ENCODE measurements around the gene MPIG6B. TPM values are rescaled to one million over a fixed set of nuclear protein-coding genes. Genes with fewer than 3 reads are reported as not detected.

MPIG6B gene
- total RNA-seq, 1 donor from 2014 or later, result not detected

DNA sequence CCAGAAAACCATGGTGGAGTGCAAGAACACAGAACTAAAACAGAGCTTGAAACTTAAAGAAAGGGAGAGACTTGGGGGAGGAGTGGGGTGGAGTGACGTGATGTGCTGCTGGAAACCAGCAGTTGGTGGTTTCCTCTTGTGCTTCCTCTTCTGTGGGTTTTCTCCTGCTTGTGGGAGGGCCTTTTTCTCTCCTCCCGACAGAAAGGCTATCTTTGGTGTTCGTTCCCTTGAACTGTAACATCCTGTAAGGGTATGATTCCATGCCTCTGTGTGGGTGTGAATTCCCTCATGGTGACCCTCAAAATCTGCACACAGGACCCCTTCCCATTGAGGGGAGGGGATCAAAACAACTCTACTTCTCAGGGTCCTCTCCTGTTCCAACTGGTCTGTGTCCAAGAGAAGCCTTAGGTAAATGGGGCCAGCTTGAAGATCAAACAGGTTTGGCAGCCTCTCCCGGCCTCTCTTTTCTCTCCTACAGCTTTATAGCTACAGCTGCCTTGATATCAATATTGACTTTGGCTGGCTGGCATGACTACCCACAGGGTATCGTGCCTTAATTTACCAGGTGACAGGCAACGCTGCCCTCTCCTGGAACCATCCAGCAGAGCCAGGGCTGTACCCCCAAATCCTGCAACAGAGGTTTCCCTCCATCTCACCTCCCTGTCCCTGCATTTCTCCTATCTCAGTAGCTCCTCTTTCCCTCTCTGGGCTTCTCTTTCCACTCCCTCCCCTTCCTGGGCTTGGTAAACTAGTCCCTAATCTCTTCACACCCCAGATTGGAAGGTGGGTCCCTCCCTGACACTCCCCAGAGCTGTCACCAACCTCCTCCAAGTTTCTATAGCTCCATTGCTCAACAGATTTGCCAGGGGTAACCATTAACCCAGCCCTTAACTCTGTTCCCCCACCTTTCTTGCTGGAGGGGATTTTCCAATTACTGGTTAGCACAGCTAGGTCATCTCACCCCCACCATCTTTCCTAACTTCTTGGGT lies 15.1 kb downstream of the MPIG6B start:
- DNase-seq, result peak; percentile 67

DNA sequence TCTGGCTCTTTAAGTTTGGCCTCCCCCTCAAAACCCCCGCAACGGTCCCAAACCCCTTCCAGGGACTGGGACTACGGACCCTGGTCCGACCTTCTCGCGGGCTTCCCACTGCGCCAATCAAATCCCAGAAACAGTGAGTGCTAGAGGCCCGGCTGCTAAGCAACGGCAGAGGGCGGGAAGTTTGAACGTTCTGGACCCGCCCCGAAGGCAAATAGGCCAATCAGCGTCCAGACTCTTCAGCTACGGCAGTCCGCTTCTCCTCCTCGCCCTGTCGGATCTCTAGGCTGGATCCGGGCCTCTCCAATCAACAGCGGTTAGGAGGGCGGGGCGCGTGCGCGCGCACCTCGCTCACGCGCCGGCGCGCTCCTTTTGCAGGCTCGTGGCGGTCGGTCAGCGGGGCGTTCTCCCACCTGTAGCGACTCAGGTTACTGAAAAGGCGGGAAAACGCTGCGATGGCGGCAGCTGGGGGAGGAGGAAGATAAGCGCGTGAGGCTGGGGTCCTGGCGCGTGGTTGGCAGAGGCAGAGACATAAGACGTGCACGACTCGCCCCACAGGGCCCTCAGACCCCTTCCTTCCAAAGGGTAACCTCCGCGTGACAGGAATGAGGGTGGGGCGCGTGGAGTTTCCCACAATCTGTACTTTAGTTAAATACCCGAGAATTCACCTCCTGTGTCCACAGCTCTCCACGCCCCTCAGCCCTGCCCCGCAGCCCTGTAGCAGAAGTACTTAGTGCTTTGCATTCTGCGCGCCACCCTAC lies 16.6 kb downstream of the MPIG6B start, which contains the start of gene MSH5:
Gene MSH5, plus strand, starts transcription at position 367 of the 758 bp plus-strand sequence. CDS start 462 bp downstream, outside the sequence.
- peak; percentile 100 for DNase-seq

DNA sequence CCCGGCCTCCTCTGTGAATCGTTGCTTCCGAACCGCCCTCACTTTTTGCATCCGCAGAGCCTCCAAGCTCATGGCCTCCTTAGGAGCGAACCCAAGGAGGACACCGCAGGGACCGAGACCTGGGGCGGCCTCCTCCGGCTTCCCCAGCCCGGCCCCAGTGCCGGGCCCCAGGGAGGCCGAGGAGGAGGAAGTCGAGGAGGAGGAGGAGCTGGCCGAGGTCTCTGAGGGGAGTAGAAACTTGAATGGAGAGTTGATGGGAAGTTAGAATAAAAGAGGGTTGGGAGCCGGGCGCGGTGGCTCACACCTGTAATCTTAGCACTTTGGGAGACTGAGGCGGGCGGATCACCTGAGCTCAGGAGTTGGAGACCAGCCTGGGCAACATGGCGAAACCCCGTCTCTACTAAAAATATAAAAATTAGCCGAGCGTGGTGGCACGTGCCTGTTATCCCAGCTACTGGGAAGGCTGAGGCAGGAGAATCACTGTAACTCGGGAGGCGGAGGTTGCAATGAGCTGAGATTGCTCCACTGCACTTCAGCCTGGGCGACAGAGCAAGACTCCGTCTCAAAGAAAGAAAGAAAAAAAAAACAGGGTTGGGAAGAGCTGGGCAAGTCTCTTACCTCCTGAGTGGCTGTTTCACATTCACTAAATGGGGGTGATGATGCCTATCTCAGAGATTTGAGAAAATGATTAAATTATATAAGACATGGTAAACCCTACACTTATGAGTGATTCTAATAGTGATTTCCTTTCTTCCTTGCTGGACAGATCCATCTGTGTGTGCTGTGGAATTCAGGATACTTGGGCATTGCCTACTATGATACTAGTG lies 17.4 kb downstream of the MPIG6B start:
- no peak for DNase-seq

- DNase-seq, result no peak
Observed at GRCh38 chr6:31741815-31742214, 18.6 kb downstream of the MPIG6B start.

- no peak for DNase-seq
Observed at GRCh38 chr6:31742894-31743293, 19.7 kb downstream of the MPIG6B start.

DNA sequence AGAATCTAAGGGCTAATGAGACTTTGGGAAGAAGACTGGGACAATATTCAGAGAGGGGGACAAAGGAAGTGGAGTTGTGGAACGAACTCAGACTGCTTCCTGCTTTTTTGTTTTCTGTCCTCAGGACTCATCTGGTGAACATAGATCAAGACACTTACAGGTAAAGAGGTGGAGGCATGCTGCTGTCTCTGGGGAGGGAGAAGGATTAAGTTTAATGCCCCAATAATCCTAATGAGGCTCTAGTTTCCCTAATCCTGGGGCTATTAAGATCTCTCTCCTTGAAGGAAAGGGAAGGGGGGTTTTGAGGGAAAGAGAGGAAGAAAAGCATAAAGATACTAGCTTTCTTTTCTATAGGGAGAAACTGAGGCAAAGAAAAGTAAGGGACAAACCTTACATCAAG lies 21.2 kb downstream of the MPIG6B start:
- DNase-seq, result no peak

GRCh38 chr6:31749301-31750036 lies 26.3 kb downstream of the MPIG6B start:
- DNase-seq, result no peak

DNA sequence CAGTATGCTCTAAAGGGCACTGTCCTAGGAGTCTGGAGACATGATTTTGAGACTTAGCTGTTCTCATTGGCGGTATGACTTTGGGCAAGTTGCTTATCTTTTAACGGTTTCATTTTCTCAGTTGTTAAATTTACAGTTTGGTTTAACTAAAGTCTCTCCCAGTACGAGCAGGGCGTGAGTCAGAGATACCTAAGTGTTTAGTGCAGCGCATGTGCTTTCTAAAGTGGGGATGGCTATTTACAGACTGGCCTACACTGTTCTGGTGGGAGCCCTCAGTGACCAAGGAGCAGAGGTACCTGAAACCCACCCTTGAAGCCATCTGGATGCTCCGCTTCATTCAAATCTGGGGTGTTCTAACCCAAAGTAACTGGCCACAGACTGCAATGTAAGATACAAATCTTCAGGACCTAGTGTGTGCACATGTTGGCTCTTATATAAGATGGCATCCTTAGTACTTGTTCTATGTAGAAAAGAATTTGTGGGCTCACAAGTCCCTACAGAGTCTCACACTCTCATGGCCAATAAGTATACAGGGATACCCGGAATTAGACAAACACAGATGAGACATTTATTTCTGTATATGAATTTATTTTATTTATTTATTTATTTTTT lies 27.3 kb downstream of the MPIG6B start:
- no peak for DNase-seq

DNA sequence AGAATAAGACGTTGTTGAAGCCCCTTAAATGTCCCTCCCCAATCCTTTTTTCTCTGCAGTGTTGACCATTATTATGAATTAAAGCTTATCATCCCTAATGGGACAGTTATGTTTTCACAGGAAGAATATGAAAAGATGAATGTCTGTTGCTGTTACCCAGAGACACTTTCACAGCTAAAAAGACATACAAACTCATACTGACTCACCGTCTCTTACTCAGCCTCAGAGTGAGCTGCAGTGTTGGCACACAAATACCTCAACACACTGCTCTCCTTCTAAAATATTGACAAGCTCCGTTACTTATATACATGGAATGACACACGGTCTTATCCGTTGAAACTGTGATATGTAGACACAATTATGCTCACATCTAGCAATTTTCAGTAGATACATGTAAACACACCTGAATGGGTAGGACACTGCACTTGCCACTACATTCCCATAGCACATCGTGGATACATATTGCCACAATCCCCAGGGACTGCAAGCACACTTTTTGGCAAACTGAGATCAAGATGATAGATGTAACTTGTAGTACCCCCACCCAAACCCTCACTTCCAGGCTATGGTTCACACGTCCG lies 29.7 kb downstream of the MPIG6B start:
- no peak for DNase-seq

DNA sequence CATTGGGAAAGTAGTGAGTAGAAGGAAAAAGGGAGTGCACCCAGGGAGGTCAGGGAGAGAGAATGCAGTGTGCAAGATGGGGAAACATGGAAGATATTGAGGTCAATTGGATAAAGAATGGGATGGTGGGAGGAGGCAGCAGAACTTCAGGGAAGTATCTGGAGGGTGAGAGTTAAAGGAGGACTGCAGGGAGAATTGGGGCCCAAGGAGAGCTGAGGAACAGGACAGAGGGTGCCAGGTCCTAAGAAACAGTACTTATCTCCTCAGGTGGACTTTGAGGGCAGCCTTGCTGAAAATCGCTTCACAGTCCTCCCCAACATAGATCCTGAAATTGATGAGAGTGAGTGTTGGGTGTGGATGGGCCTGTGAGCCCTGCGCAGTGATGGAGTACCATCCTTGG lies 35.1 kb downstream of the MPIG6B start:
- DNase-seq, result no peak

DNA sequence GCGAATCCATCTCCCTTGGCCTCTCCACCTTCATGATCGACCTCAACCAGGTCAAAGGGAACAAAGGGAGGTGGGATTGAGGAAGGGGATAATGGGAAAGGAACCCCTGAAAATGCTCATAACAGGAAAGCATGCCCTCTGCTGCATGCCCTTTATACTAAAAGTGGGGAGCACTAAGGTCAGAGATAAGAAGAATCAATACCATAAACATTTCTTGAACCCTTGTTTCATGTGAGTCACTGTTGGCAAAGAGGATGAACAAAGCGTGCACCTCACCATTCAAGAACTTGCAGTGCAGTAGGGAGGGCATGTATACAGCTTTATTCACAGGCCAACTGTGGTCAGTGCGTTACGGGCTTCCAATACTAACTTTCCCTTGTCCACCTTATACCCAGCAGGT lies 37.6 kb downstream of the MPIG6B start:
- no peak for DNase-seq

DNA sequence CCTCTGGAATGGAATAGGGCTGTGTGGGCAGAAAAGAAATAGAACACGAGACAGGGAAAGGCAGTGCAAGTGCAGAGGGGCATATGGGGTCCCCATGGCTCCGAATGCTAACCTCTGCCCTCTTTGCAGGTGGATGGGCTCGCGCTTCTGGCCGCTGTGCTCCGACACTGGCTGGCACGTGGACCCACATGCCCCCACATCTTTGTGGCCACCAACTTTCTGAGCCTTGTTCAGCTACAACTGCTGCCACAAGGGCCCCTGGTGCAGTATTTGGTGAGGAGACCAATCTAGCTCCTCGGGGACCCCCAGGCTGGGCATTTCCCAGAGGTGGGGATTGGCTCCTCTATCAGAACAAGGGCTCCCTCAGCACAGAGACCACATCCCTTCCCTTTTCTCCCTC lies 38.2 kb downstream of the MPIG6B start:
- DNase-seq, result no peak

DNA sequence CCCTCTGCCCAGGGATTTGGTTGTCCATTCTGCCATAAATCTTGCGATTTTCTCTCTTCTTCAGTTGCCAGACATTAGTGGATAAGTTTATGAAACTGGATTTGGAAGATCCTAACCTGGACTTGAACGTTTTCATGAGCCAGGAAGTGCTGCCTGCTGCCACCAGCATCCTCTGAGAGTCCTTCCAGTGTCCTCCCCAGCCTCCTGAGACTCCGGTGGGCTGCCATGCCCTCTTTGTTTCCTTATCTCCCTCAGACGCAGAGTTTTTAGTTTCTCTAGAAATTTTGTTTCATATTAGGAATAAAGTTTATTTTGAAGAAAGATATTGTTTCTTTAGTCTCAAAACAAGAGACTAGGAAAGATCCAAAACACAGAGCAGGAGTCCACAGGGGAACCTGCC lies 39.2 kb downstream of the MPIG6B start, which contains the start of gene SAPCD1:
Gene SAPCD1, plus strand, starts transcription at position 301 of the 400 bp plus-strand sequence. CDS start 399 bp downstream, outside the sequence.
- DNase-seq, result no peak

- no peak for DNase-seq
Observed at GRCh38 chr6:31762878-31763618, 39.9 kb downstream of the MPIG6B start.

DNA sequence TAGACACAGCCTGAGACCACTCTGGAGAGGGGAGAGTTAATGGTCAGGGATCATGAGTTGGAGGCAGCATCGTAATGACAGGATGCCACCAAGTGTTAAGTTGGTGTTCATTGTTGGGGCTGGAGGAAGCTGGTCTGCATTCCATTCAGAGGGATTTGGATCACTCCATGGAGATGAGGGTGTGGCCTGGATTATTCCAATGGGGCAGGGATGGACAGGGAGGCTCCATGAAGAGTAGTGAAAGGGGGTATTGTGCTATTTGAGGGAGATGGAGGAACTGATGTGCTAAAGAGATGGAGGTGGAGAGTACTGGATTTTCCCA lies 40.4 kb downstream of the MPIG6B start:
- peak; percentile 66 for DNase-seq

DNA sequence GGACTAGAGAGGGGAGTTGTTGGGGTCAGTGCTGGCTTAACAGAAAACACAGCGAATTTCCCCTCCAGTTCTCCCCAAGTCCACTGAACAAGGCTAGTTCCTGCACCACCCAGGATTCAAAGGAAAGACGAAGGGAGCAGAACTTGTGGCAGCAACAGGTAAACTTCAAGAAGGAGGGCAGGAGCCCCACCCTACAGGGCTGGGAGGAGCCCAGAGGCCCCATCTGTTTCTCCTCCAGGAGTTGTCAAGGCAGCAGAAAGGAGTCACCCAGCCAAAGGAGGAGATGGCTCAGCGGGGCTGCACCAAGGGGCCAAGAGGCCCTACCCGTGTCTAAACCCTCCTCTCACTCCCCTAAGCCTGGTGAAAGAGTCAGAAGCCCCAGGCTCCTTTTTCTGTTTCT lies 41.0 kb downstream of the MPIG6B start:
- DNase-seq, result no peak

GRCh38 chr6:31765559-31765909 lies 42.4 kb downstream of the MPIG6B start:
- no peak for DNase-seq

GRCh38 chr6:31765910-31766794 lies 43.0 kb downstream of the MPIG6B start:
- no peak for DNase-seq

- no peak for DNase-seq
Observed at GRCh38 chr6:31767096-31767645, 44.0 kb downstream of the MPIG6B start.

Measured in tongue (tissue), 2 donors.